NCI-H510A (cell line): ENCODE data around the gene HAAO.

ENCODE experiments used
- DNase-seq: peaks from one replicate; lab custom pipeline; 2025; lab: John Stamatoyannopoulos, UW

HAAO gene

GRCh38 chr2:42813763-42814162 lies 21.4 kb upstream of the HAAO start:
- no peak for DNase-seq

GRCh38 chr2:42812899-42813479 lies 20.6 kb upstream of the HAAO start:
- DNase-seq: no peak

GRCh38 chr2:42810971-42811811 lies 18.8 kb upstream of the HAAO start:
- DNase-seq: peak; percentile 58

- DNase-seq: peak; percentile 91
Measured at GRCh38 chr2:42810121-42810970, 18.0 kb upstream of the HAAO start.

- DNase-seq: no peak
Measured at GRCh38 chr2:42809819-42810120, 17.4 kb upstream of the HAAO start.

- peak; percentile 70 for DNase-seq
Measured at GRCh38 chr2:42809131-42809818, 16.9 kb upstream of the HAAO start.

- no peak for DNase-seq
Measured at GRCh38 chr2:42808301-42808700, 15.9 kb upstream of the HAAO start.

- DNase-seq: no peak
Measured at GRCh38 chr2:42806786-42807185, 14.4 kb upstream of the HAAO start.

- no peak for DNase-seq
Measured at GRCh38 chr2:42804891-42805290, 12.5 kb upstream of the HAAO start.

- no peak for DNase-seq
Measured at GRCh38 chr2:42804338-42804737, 12.0 kb upstream of the HAAO start.

GRCh38 chr2:42802150-42802549 lies 9.8 kb upstream of the HAAO start:
- no peak for DNase-seq

- DNase-seq: no peak
Measured at GRCh38 chr2:42801381-42801780, 9.0 kb upstream of the HAAO start.

GRCh38 chr2:42800981-42801380 lies 8.6 kb upstream of the HAAO start:
- DNase-seq: no peak

- DNase-seq: no peak
Measured at GRCh38 chr2:42800461-42800962, 8.1 kb upstream of the HAAO start.

GRCh38 chr2:42799881-42800280 lies 7.5 kb upstream of the HAAO start:
- DNase-seq: no peak

- no peak for DNase-seq
Measured at GRCh38 chr2:42797281-42797680, 4.9 kb upstream of the HAAO start.

GRCh38 chr2:42796427-42797248 lies 4.3 kb upstream of the HAAO start:
- DNase-seq: no peak

- DNase-seq: no peak
Measured at GRCh38 chr2:42795841-42796301, 3.5 kb upstream of the HAAO start.

- no peak for DNase-seq
Measured at GRCh38 chr2:42795275-42795674, 2.9 kb upstream of the HAAO start.

- no peak for DNase-seq
Measured at GRCh38 chr2:42794271-42795046, 2.1 kb upstream of the HAAO start.
